Measurements from ENCODE around the gene BRPF3. TPM values are rescaled to one million over a fixed set of nuclear protein-coding genes. Genes with fewer than 3 reads are reported as not detected.

The BRPF3 gene
- total RNA-seq, 2 donors from 2014 or later: 33.2 to 72.1 TPM

GRCh38 chr6:36155662-36156061 is 40.9 kb upstream of the BRPF3 start:
- intact Hi-C loops (cut with DNase I): no loop called here
- H3K4me3 ChIP-seq: no peak overlapping the region
- H3K4me1 ChIP-seq (replicated peaks): no peaks in the 10 kb centered on the region
- H3K9me3 ChIP-seq: no peaks in the 10 kb centered on the region
- no peak for DNase-seq (ENCODE audit: low spot score)
- no peaks in the 10 kb centered on the region for H3K36me3 ChIP-seq
- TF ChIP-seq POLR2AphosphoS5 (IDR thresholded peaks at IDR 0.05): no peak
- no peak for TF ChIP-seq POLR2A (IDR thresholded peaks at IDR 0.05)
- TF ChIP-seq, protein P1, sequence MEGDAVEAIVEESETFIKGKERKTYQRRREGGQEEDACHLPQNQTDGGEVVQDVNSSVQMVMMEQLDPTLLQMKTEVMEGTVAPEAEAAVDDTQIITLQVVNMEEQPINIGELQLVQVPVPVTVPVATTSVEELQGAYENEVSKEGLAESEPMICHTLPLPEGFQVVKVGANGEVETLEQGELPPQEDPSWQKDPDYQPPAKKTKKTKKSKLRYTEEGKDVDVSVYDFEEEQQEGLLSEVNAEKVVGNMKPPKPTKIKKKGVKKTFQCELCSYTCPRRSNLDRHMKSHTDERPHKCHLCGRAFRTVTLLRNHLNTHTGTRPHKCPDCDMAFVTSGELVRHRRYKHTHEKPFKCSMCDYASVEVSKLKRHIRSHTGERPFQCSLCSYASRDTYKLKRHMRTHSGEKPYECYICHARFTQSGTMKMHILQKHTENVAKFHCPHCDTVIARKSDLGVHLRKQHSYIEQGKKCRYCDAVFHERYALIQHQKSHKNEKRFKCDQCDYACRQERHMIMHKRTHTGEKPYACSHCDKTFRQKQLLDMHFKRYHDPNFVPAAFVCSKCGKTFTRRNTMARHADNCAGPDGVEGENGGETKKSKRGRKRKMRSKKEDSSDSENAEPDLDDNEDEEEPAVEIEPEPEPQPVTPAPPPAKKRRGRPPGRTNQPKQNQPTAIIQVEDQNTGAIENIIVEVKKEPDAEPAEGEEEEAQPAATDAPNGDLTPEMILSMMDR (IDR thresholded peaks at IDR 0.05): no peak
- H3K27ac ChIP-seq: no peak overlapping the region
- 92% methylated on average over 2 of the region's 2 CpGs for WGBS
- no peaks in the 10 kb centered on the region for H3K27me3 ChIP-seq (replicated peaks; ENCODE audit: insufficient read depth)

- H3K4me1 ChIP-seq (replicated peaks): no peaks in the 10 kb centered on the region
- H3K4me3 ChIP-seq: no peak overlapping the region
- intact Hi-C loops (cut with DNase I): no loop called here
- H3K9me3 ChIP-seq: no peaks in the 10 kb centered on the region
- H3K27me3 ChIP-seq (replicated peaks; ENCODE audit: insufficient read depth): no peaks in the 10 kb centered on the region
- no peaks in the 10 kb centered on the region for H3K36me3 ChIP-seq
- DNase-seq (ENCODE audit: low spot score): no peak
- H3K27ac ChIP-seq: no peak overlapping the region
- TF ChIP-seq POLR2AphosphoS5 (IDR thresholded peaks at IDR 0.05): no peak
- no peak for TF ChIP-seq POLR2A (IDR thresholded peaks at IDR 0.05)
- TF ChIP-seq, protein P1 (IDR thresholded peaks at IDR 0.05): no peak
- 93% methylated on average over 4 of the region's 4 CpGs for WGBS
Observed at GRCh38 chr6:36160147-36160760, 36.3 kb upstream of the BRPF3 start.

- Histone ChIP-seq H3K27me3 (replicated peaks; ENCODE audit: insufficient read depth) (no peaks in the 10 kb centered on the region), H3K9me3 (no peaks in the 10 kb centered on the region), H3K27ac (no peak overlapping the region), H3K36me3 (no peaks in the 10 kb centered on the region), H3K4me1 (replicated peaks) (no peaks in the 10 kb centered on the region), H3K4me3 (no peak overlapping the region)
- DNase-seq (ENCODE audit: low spot score): no peak
- intact Hi-C loops (cut with DNase I): no loop called here
- TF ChIP-seq, protein P1 (IDR thresholded peaks at IDR 0.05): no peak
- WGBS: 93% methylated on average over 2 of the region's 2 CpGs
Observed at GRCh38 chr6:36169023-36170007, 27.2 kb upstream of the BRPF3 start.

GRCh38 chr6:36170704-36171103 is 25.8 kb upstream of the BRPF3 start:
- intact Hi-C loops (cut with DNase I): no loop called here
- 97% methylated on average over 2 of the region's 2 CpGs for WGBS
- no peak overlapping the region for H3K27ac ChIP-seq
- H3K27me3 ChIP-seq (replicated peaks; ENCODE audit: insufficient read depth): no peaks in the 10 kb centered on the region
- no peak overlapping the region for H3K4me3 ChIP-seq
- no peaks in the 10 kb centered on the region for H3K9me3 ChIP-seq
- no peaks in the 10 kb centered on the region for H3K36me3 ChIP-seq
- DNase-seq (ENCODE audit: low spot score): no peak
- H3K4me1 ChIP-seq (replicated peaks): no peaks in the 10 kb centered on the region
- TF ChIP-seq, protein P1 (IDR thresholded peaks at IDR 0.05): no peak
- TF ChIP-seq POLR2A (IDR thresholded peaks at IDR 0.05): no peak
- no peak for TF ChIP-seq POLR2AphosphoS5 (IDR thresholded peaks at IDR 0.05)
